GM21528 (cell line): ENCODE measurements around the gene FAM83E.

ENCODE experiments used
- ATAC-seq: cut with Tn5 transposase; IDR thresholded peaks from one replicate; pipeline ENCODE4 v1.9.1; 2021; ENCODE audit warnings: mild to moderate bottlenecking, moderate library complexity; ENCODE audit not compliant: unreplicated experiment, low FRiP score

The FAM83E gene

GRCh38 chr19:48613852-48614435 lies 932 bp downstream of the FAM83E start:
- ATAC-seq = no peak

GRCh38 chr19:48613024-48613851 lies 1.6 kb downstream of the FAM83E start:
- ATAC-seq = no peak

- ATAC-seq = no peak
These were observed 3.0 kb downstream of the FAM83E start for GRCh38 chr19:48611872-48612271.

- ATAC-seq = no peak
These were observed 5.2 kb downstream of the FAM83E start for GRCh38 chr19:48609571-48610108.

- ATAC-seq = peak; percentile 46
These were observed 6.0 kb downstream of the FAM83E start for GRCh38 chr19:48608798-48609263.

- ATAC-seq = no peak
These were observed 7.5 kb downstream of the FAM83E start for GRCh38 chr19:48607359-48607755.

- no peak for ATAC-seq
These were observed 8.2 kb downstream of the FAM83E start, which contains the start of gene SPACA4 for GRCh38 chr19:48606463-48607358. Gene SPACA4, plus strand, starts transcription at chr19:48606742. Its CDS starts 237 bp downstream, at chr19:48606979.

GRCh38 chr19:48603850-48604249 lies 11.0 kb downstream of the FAM83E start:
- no peak for ATAC-seq

- no peak for ATAC-seq
These were observed 11.4 kb downstream of the FAM83E start for GRCh38 chr19:48603449-48603848.

GRCh38 chr19:48603001-48603400 lies 11.9 kb downstream of the FAM83E start:
- no peak for ATAC-seq

GRCh38 chr19:48600679-48601417 lies 14.0 kb downstream of the FAM83E start:
- ATAC-seq = no peak

- ATAC-seq = no peak
These were observed 15.7 kb downstream of the FAM83E start for GRCh38 chr19:48598996-48599700.

GRCh38 chr19:48596679-48597465 lies 18.0 kb downstream of the FAM83E start:
- ATAC-seq = no peak

- ATAC-seq = no peak
These were observed 18.6 kb downstream of the FAM83E start for GRCh38 chr19:48596237-48596636.

GRCh38 chr19:48595833-48596232 lies 19.0 kb downstream of the FAM83E start:
- ATAC-seq = no peak

- no peak for ATAC-seq
These were observed 19.7 kb downstream of the FAM83E start for GRCh38 chr19:48595171-48595570.

GRCh38 chr19:48591021-48591420 lies 23.9 kb downstream of the FAM83E start:
- no peak for ATAC-seq

GRCh38 chr19:48588670-48589401 lies 26.0 kb downstream of the FAM83E start:
- ATAC-seq = no peak
